HCT116 (cell line): ENCODE data around the gene NAGPA. TPM values are rescaled to one million over a fixed set of nuclear protein-coding genes. Genes with fewer than 3 reads are reported as not detected.

ENCODE experiments used
- ATAC-seq: fragments of 200-7000 bp; cut with Tn5 transposase; 2 replicates; pipeline ENCODE4 v1.9.1; 2020; ENCODE audit warnings: mild to moderate bottlenecking, moderate library complexity
- BruUV-seq: library from RNA; stranded (reverse); fragments of 400-500 nt; replicated peaks from 2 replicates; lab custom pipeline; 2021; lab: Mats Ljungman, UMichigan
- CTCF ChIA-PET: fragments of 300-600 bp; sonication (Branson Sonifier 250); formaldehyde crosslinking; loops from one replicate; lab custom pipeline; 2021; ENCODE audit warnings: antibody characterized with exemption; lab: Charles Lee
- POLR2A ChIA-PET: fragments of 300-600, 350-600 bp; sonication (Branson Sonifier 250); formaldehyde crosslinking; loops from one replicate; lab custom pipeline; 2021; ENCODE audit warnings: antibody characterized with exemption; lab: Charles Lee
- RAD21 ChIA-PET, 2 experiments: fragments of 300-600 bp; sonication (Branson Sonifier 250); formaldehyde crosslinking; loops; one replicate each; lab custom pipeline; 2023; ENCODE audit warnings: low total read pairs in 2 of 2; ENCODE audit not compliant: uncharacterized antibody in 2 of 2, unreplicated experiment in 2 of 2, low non-redundant PET in 1 of 2; lab: Charles Lee
- DNase-seq: peaks from one replicate; pipeline ENCODE4 v3.0.0-alpha.2; 2010; ENCODE audit warnings: low read depth, low spot score
- H2AFZ ChIP-seq: fragments of 200-600 bp; shearing (Covaris generic), sonication (generic); 2 replicates; pipeline ENCODE4 v1.6.1; 2017; ENCODE audit warnings: low read depth, mixed run types, mixed read lengths, antibody characterized with exemption, low read length; ENCODE audit not compliant: poor library complexity, severe bottlenecking
- H3K27ac ChIP-seq: 2 replicates; pipeline ENCODE4 v1.5.1; 2012; ENCODE audit warnings: low read depth, low read length
- H3K27me3 ChIP-seq: fragments of 200-600 bp; sonication (generic); 2 replicates; pipeline ENCODE4 v1.6.1; 2016; ENCODE audit warnings: mixed run types, low read length, mixed read lengths; ENCODE audit not compliant: insufficient read depth
- H3K36me3 ChIP-seq, 2 experiments: fragments of 200-500 bp in 1 of 2; fragments of 200-600 bp in 1 of 2; sonication (Bioruptor generic) in 1 of 2; sonication (generic) in 1 of 2; 2 replicates each; pipeline versions ENCODE4 v1.5.1 to v1.6.1; 2014 to 2016; ENCODE audit warnings: low read length in 2 of 2, inconsistent platforms in 1 of 2, mixed read lengths in 1 of 2, mixed run types in 1 of 2; ENCODE audit not compliant: insufficient read depth in 2 of 2, control insufficient read depth in 1 of 2
- H3K4me1 ChIP-seq, 2 experiments: fragments of 200-600 bp in 1 of 2; sonication (generic) in 1 of 2; 2 replicates each; pipeline versions ENCODE4 v1.5.1 to v1.6.1; 2012 to 2017; ENCODE audit warnings: low read length in 2 of 2, inconsistent platforms in 1 of 2, mild to moderate bottlenecking in 1 of 2, mixed read lengths in 1 of 2, mixed run types in 1 of 2, moderate library complexity in 1 of 2; ENCODE audit not compliant: insufficient read depth in 2 of 2, control insufficient read depth in 1 of 2
- H3K4me2 ChIP-seq: fragments of 200-600 bp; sonication (generic); 2 replicates; pipeline ENCODE4 v1.6.1; 2017; ENCODE audit warnings: mixed run types, low read length, mixed read lengths
- H3K4me3 ChIP-seq, 2 experiments: fragments of 200-600 bp in 1 of 2; sonication (generic) in 1 of 2; replicated peaks in 1 of 2; 2 replicates each; pipeline ENCODE4 v1.5.1; 2011 to 2016; ENCODE audit warnings: low read length in 2 of 2, control low read depth in 1 of 2, low read depth in 1 of 2, mild to moderate bottlenecking in 1 of 2, mixed read lengths in 1 of 2, mixed run types in 1 of 2
- H3K79me2 ChIP-seq: fragments of 200-600 bp; sonication (generic); 2 replicates; pipeline ENCODE4 v1.6.1; 2017; ENCODE audit warnings: mild to moderate bottlenecking, mixed run types, low read length, moderate library complexity, mixed read lengths; ENCODE audit not compliant: insufficient read depth
- H3K9ac ChIP-seq: fragments of 200-600 bp; sonication (generic); 2 replicates; pipeline ENCODE4 v1.6.1; 2016; ENCODE audit warnings: low read length, mixed read lengths
- H3K9me2 ChIP-seq: fragments of 200-600 bp; sonication (generic), shearing (Covaris generic); 2 replicates; pipeline ENCODE4 v1.6.1; 2017; ENCODE audit warnings: mixed run types, mild to moderate bottlenecking, moderate library complexity; ENCODE audit not compliant: insufficient read depth
- H3K9me3 ChIP-seq, 2 experiments: fragments of 200-500 bp in 1 of 2; fragments of 200-600 bp in 1 of 2; sonication (Bioruptor generic) in 1 of 2; sonication (generic) in 1 of 2; 2 replicates each; pipeline ENCODE4 v1.6.1; 2014 to 2017; ENCODE audit warnings: low read length in 2 of 2, mixed read lengths in 2 of 2, inconsistent platforms in 1 of 2, low read depth in 1 of 2, mild to moderate bottlenecking in 1 of 2, mixed run types in 1 of 2, moderate library complexity in 1 of 2; ENCODE audit not compliant: control insufficient read depth in 1 of 2, insufficient read depth in 1 of 2
- H4K20me1 ChIP-seq: fragments of 200-600 bp; sonication (generic), shearing (Covaris generic); 2 replicates; pipeline ENCODE4 v1.6.1; 2017; ENCODE audit warnings: mixed run types, mild to moderate bottlenecking, moderate library complexity; ENCODE audit not compliant: insufficient read depth
- EZH2 ChIP-seq: fragments of 200-600 bp; sonication (generic); IDR thresholded peaks from 2 replicates; pipeline ENCODE4 v1.6.1; 2017; ENCODE audit warnings: antibody characterized with exemption, mixed run types
- EZH2phosphoT487 ChIP-seq: fragments of 200-600 bp; IDR thresholded peaks from 2 replicates; pipeline ENCODE4 v1.6.1; 2018; ENCODE audit warnings: antibody characterized with exemption, borderline replicate concordance
- MAX ChIP-seq: IDR thresholded peaks from 2 replicates; pipeline ENCODE4 v1.6.1; 2012
- POLR2AphosphoS5 ChIP-seq: IDR thresholded peaks from 2 replicates; pipeline ENCODE4 v1.6.1; 2011; ENCODE audit warnings: mild to moderate bottlenecking, low read depth, low read length, moderate library complexity
- RAD21 ChIP-seq: IDR thresholded peaks from 2 replicates; pipeline ENCODE4 v1.6.1; 2012; ENCODE audit warnings: low read depth, mild to moderate bottlenecking
- SIN3A ChIP-seq: IDR thresholded peaks from 2 replicates; pipeline ENCODE4 v1.6.1; 2012; ENCODE audit warnings: low read depth
- SP1 ChIP-seq: IDR thresholded peaks from 2 replicates; pipeline ENCODE4 v1.6.1; 2012; ENCODE audit warnings: low read depth
- TCF7L2 ChIP-seq: IDR thresholded peaks from 2 replicates; pipeline ENCODE4 v1.7.0; 2011; ENCODE audit warnings: borderline replicate concordance, inconsistent platforms; ENCODE audit not compliant: insufficient read depth, insufficient read length; ENCODE audit errors: extremely low read depth
- YY1 ChIP-seq: IDR thresholded peaks from 2 replicates; pipeline ENCODE4 v1.6.1; 2011; ENCODE audit warnings: low read length, low read depth, moderate library complexity, mild to moderate bottlenecking; ENCODE audit not compliant: insufficient replicate concordance; ENCODE audit errors: extremely low read depth
- ZNF274 ChIP-seq: fragments of 200-500 bp; sonication (Bioruptor generic); IDR thresholded peaks from 2 replicates; pipeline ENCODE4 v1.6.1; 2014; ENCODE audit warnings: mild to moderate bottlenecking, low read depth, low read length, inconsistent platforms
- intact Hi-C: fragments of 100-400 bp; cut with micrococcal nuclease; formaldehyde crosslinking; loops from 2 replicates; pipeline ENCODE4 v1.10.0; 2022
- total RNA-seq: library from RNA; stranded (reverse); gene quantifications from one replicate; pipeline ENCODE4 v1.2.1, GENCODE V29; 2021; ENCODE audit not compliant: unreplicated experiment
- TF ChIP-seq, protein P1 (sequence below): IDR thresholded peaks from 2 replicates; pipeline ENCODE4 v1.6.1; 2012
- TF ChIP-seq, protein P2 (sequence below), 3 experiments: fragments of 200-600 bp in 1 of 3; sonication (generic) in 1 of 3; IDR thresholded peaks in 2 of 3; conservative IDR thresholded peaks in 1 of 3; 2 replicates each; pipeline ENCODE4 v1.5.1; 2012 to 2017; ENCODE audit warnings: low read depth in 2 of 3, low read length in 2 of 3, antibody characterized with exemption in 1 of 3, borderline replicate concordance in 1 of 3, control low read depth in 1 of 3, mild to moderate bottlenecking in 1 of 3, mixed read lengths in 1 of 3, mixed run types in 1 of 3, moderate library complexity in 1 of 3; ENCODE audit not compliant: insufficient read depth in 1 of 3

Gene NAGPA
- total RNA-seq, 1 experiment from 2014 or later: 17.5 TPM

DNA sequence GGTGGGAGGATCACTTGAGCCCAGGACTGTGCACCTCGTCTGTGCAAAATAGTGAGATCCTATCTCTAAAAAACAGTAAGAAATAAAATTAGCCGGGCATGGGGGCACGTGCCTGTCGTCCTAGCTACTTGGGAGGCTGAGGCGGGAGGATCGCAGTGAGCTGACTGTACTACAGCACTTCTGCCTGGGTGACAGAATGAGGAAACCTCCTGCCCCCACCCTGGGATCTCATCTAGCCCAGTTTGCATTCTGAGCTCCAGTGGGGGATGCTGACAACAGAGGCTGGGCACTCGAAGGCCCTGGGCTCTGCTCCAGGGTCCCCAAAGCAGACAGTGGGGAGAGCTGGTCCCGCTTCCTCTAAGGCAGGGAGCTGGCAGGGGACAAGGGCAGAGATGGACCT lies 7.1 kb downstream of the NAGPA start:
- BruUV-seq: no TSS peak
- Histone ChIP-seq H3K36me3 (no peaks in the 10 kb centered on the region; a peak in 1 of 4 replicates), H3K4me3 (no peak overlapping the region), H3K27me3 (no peaks in the 10 kb centered on the region), H3K27ac (no peak overlapping the region), H3K4me2 (no peak overlapping the region), H3K9me3 (no peaks in the 10 kb centered on the region), H2AFZ (no peak overlapping the region), H3K79me2 (no peaks in the 10 kb centered on the region), H3K9ac (no peak overlapping the region), H3K9me2 (no peaks in the 10 kb centered on the region), H4K20me1 (no peaks in the 10 kb centered on the region), H3K4me1 (no peaks in the 10 kb centered on the region)
- TF ChIP-seq TCF7L2 (no peak), SIN3A (no peak), POLR2AphosphoS5 (no peak), ZNF274 (no peak), YY1 (no peak), SP1 (no peak), MAX (no peak), EZH2 (no peak)
- TF ChIP-seq, protein P1, sequence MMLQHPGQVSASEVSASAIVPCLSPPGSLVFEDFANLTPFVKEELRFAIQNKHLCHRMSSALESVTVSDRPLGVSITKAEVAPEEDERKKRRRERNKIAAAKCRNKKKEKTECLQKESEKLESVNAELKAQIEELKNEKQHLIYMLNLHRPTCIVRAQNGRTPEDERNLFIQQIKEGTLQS: no peak
- ChIA-PET RAD21 (no interaction called here), POLR2A (no interaction called here), CTCF (interaction anchor here (1.6 kb wide), 1 partner anchor 16 kb away, joined by 3 read pairs; no protein-coding TSS in a partner anchor)
- intact Hi-C loops: loop anchor here (10.0 kb wide), 1 partner anchor 312 kb away; no protein-coding TSS in a partner anchor
- DNase-seq (no peak), ATAC-seq (no peak)

- ATAC-seq: peak; percentile 74
- Histone ChIP-seq H3K9me2 (no peaks in the 10 kb centered on the region), H3K9ac (no peak overlapping the region), H3K9me3 (no peaks in the 10 kb centered on the region), H3K27ac (no peak overlapping the region), H3K36me3 (no peaks in the 10 kb centered on the region; a peak in 1 of 4 replicates), H3K4me1 (no peaks in the 10 kb centered on the region), H3K79me2 (no peaks in the 10 kb centered on the region), H3K27me3 (no peaks in the 10 kb centered on the region), H4K20me1 (no peaks in the 10 kb centered on the region), H3K4me3 (no peak overlapping the region), H2AFZ (no peak overlapping the region), H3K4me2 (no peak overlapping the region)
- CTCF ChIA-PET: interaction anchor here (1.6 kb wide), 1 partner anchor 18 kb away, joined by 3 read pairs; no protein-coding TSS in a partner anchor
- RAD21 ChIA-PET: no interaction called here
- intact Hi-C loops: loop anchor here (10.0 kb wide), 1 partner anchor 310 kb away; no protein-coding TSS in a partner anchor
- no peak for DNase-seq
- POLR2A ChIA-PET: no interaction called here
- BruUV-seq: no TSS peak
- TF ChIP-seq, protein P2, sequence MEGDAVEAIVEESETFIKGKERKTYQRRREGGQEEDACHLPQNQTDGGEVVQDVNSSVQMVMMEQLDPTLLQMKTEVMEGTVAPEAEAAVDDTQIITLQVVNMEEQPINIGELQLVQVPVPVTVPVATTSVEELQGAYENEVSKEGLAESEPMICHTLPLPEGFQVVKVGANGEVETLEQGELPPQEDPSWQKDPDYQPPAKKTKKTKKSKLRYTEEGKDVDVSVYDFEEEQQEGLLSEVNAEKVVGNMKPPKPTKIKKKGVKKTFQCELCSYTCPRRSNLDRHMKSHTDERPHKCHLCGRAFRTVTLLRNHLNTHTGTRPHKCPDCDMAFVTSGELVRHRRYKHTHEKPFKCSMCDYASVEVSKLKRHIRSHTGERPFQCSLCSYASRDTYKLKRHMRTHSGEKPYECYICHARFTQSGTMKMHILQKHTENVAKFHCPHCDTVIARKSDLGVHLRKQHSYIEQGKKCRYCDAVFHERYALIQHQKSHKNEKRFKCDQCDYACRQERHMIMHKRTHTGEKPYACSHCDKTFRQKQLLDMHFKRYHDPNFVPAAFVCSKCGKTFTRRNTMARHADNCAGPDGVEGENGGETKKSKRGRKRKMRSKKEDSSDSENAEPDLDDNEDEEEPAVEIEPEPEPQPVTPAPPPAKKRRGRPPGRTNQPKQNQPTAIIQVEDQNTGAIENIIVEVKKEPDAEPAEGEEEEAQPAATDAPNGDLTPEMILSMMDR (IDR thresholded peaks at IDR 0.05 in 2 of 3, conservative IDR thresholded peaks at IDR 0.05 in 1 of 3; ENCODE audit: borderline replicate concordance in 1 of 3, insufficient read depth in 1 of 3, low read depth in 2 of 3, low read length in 2 of 3): peak in 2 of 3 experiments; percentile 41; a peak in 2 of 6 replicates
- peak; percentile 25; the same call in 1 of the 2 replicates for TF ChIP-seq RAD21
- no peak for TF ChIP-seq EZH2phosphoT487
Measured at GRCh38 chr16:5025171-5025632, 8.5 kb downstream of the NAGPA start.
